ENCODE measurements around the gene AMPH.
"Not testable (repeated sequence)": the region's sequence is repeated elsewhere in the genome, so short reads cannot be mapped to it uniquely, and the experiment has no call there.

AMPH gene

GRCh38 chr7:38339953-38340819 lies 291.0 kb downstream of the AMPH start:
- Histone ChIP-seq H2AFZ (ENCODE audit: low read depth, low read length) (no peak overlapping the region), H3K4me1 (ENCODE audit: insufficient read depth, low read length) (no peaks in the 10 kb centered on the region), H3K4me3 (ENCODE audit: low read length) (no peak overlapping the region), H3K27me3 (ENCODE audit: insufficient read depth, low read length) (peaks cover 3% of the 10 kb centered on the region), H3K9me3 (ENCODE audit: low read length) (no peaks in the 10 kb centered on the region), H3K36me3 (ENCODE audit: insufficient read depth, low read length) (no peaks in the 10 kb centered on the region)

DNA sequence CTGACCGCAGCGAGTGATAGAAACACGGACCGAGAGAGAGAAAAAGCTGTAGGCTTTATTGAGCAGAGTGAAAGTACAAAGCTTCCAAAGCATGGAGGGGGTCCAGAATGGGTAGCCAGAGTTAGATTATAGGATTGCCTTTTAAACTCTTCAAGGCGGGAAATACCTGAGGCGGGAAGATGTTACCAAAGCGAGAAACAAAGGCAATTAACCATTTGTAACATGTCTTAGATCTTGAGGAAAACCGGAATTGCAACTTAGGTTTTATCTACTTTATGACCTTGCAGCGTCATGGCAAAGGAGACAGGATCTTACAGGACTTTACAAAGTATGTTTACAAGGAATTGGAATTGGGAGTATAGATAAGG lies 295.0 kb downstream of the AMPH start:
- H3K4me1 ChIP-seq (ENCODE audit: insufficient read depth, low read length); H3K36me3 ChIP-seq (ENCODE audit: insufficient read depth, low read length); H2AFZ ChIP-seq (ENCODE audit: low read depth, low read length); H3K4me3 ChIP-seq (ENCODE audit: low read length); H3K27me3 ChIP-seq (ENCODE audit: insufficient read depth, low read length); H3K9me3 ChIP-seq (ENCODE audit: low read length): not testable (repeated sequence)

DNA sequence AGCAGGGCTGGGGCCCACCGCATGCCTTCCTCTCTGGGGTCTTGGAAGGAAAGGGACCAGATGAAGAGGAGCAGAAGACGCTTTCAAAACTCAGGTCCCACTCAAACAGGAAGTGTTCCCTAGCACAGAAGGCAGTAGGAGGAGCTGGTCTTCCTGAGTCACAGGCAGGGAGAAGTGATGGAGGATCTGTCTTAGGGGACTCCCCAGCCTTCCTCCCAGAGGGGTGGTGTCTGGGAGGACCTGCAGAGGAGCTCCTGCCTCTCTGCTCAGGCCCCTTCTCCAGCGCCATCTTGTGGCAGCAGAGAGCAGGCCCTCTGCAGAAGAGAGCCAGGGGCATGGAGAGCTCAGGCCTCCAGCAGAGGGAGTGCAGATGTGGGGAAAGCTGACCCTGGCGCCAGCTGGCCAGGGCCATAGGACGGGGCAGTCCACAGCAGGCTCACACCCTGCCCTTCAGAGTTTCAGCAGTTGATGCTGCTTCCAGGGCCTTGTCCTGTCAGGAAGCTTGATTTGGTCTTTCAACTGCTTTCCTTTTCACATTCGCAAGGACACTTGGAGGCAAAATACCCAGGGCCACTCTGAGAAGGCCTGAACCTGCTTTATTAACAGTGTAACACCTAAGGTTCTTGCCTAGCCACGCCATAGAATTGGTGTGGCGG lies 295.6 kb downstream of the AMPH start:
- no peaks in the 10 kb centered on the region for H3K9me3 ChIP-seq (ENCODE audit: low read length)
- no peak overlapping the region for H2AFZ ChIP-seq (ENCODE audit: low read depth, low read length)
- H3K4me3 ChIP-seq (ENCODE audit: low read length), result no peak overlapping the region
- no peaks in the 10 kb centered on the region for H3K4me1 ChIP-seq (ENCODE audit: insufficient read depth, low read length)
- no peaks in the 10 kb centered on the region for H3K36me3 ChIP-seq (ENCODE audit: insufficient read depth, low read length)
- H3K27me3 ChIP-seq (ENCODE audit: insufficient read depth, low read length), result no peaks in the 10 kb centered on the region

GRCh38 chr7:38335128-38335491 lies 296.1 kb downstream of the AMPH start:
- H2AFZ ChIP-seq (ENCODE audit: low read depth, low read length), result no peak overlapping the region
- H3K4me1 ChIP-seq (ENCODE audit: insufficient read depth, low read length), result no peaks in the 10 kb centered on the region
- H3K36me3 ChIP-seq (ENCODE audit: insufficient read depth, low read length), result no peaks in the 10 kb centered on the region
- no peak overlapping the region for H3K4me3 ChIP-seq (ENCODE audit: low read length)
- no peaks in the 10 kb centered on the region for H3K27me3 ChIP-seq (ENCODE audit: insufficient read depth, low read length)
- H3K9me3 ChIP-seq (ENCODE audit: low read length), result no peaks in the 10 kb centered on the region

- Histone ChIP-seq H3K4me3 (ENCODE audit: low read length) (no peak overlapping the region), H2AFZ (ENCODE audit: low read depth, low read length) (no peak overlapping the region), H3K36me3 (ENCODE audit: insufficient read depth, low read length) (no peaks in the 10 kb centered on the region), H3K9me3 (ENCODE audit: low read length) (no peaks in the 10 kb centered on the region), H3K27me3 (ENCODE audit: insufficient read depth, low read length) (no peaks in the 10 kb centered on the region), H3K4me1 (ENCODE audit: insufficient read depth, low read length) (no peaks in the 10 kb centered on the region)
These were observed 297.0 kb downstream of the AMPH start for GRCh38 chr7:38334163-38334562.
